A549 treated with AZD2906 at 1 μM for 4 hours (cell line): ENCODE measurements around the gene PNP. TPM values are rescaled to one million over a fixed set of nuclear protein-coding genes. Genes with fewer than 3 reads are reported as not detected.

Experiments used
- total RNA-seq: library from RNA; stranded (reverse); fragments of 200-300 nt; extraction: Qiagen RNA extraction; gene quantifications from 5 replicates; pipeline ENCODE4 v1.2.3, GENCODE V29; 2022

PNP gene
- 130 to 158 TPM (median 135 TPM) in 5 replicates for total RNA-seq

GRCh38 chr14:20469242-20469889, at the start of gene PNP:
TSS of gene PNP (plus strand) at chr14:20469406. CDS start at chr14:20469525, 119 bp downstream.

DNA sequence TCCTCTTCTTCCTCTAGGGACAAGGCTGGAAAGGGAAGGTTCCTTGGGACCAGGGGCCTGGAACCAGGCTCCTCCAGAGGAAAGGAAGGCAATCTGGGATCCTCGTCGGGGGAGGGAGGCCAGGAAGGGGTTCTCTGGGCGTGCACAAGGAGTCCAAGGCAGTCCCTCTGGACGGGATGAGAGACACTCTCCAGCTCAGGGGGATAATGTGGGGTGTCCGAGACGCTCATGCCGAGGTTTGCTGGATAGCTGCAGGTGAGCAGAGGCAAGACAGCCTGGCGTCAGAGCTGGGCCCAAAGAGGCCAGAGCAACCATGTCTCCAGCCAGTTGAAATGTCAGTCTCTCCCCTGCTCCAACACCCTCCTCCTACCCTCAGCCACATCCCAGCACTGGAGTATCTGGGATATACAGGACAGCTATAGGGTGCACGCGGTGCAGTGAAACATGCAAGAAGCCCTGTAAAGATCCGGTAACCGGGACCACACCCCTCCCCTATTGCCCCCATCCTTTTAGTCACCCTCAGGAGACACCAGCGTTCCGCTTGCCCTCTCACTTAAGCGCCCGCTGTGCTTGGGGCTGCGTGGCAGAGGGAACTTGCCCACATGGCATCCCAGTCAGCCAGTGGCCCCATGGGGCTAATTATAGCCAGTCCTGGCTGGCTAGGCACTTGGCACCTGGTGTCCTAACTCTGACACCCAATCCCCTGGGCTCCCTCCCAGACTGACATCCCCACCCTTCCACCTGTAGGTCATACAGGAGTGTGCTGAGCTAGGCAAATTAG, 33.4 kb upstream of the PNP start, which contains the start of gene KLHL33:
KLHL33 (minus strand) TSS at position 585 of the 781 bp plus-strand sequence; CDS start at position 230, 355 bp downstream.

GRCh38 chr14:20454516-20455354, 14.5 kb upstream of the PNP start, which contains the start of the genes APEX1 and OSGEP:
TSS of gene APEX1 (plus strand) at chr14:20455226. CDS start at chr14:20455646, 420 bp downstream.
TSS of gene OSGEP (minus strand) at chr14:20454812. CDS start at chr14:20454683, 129 bp downstream.

DNA sequence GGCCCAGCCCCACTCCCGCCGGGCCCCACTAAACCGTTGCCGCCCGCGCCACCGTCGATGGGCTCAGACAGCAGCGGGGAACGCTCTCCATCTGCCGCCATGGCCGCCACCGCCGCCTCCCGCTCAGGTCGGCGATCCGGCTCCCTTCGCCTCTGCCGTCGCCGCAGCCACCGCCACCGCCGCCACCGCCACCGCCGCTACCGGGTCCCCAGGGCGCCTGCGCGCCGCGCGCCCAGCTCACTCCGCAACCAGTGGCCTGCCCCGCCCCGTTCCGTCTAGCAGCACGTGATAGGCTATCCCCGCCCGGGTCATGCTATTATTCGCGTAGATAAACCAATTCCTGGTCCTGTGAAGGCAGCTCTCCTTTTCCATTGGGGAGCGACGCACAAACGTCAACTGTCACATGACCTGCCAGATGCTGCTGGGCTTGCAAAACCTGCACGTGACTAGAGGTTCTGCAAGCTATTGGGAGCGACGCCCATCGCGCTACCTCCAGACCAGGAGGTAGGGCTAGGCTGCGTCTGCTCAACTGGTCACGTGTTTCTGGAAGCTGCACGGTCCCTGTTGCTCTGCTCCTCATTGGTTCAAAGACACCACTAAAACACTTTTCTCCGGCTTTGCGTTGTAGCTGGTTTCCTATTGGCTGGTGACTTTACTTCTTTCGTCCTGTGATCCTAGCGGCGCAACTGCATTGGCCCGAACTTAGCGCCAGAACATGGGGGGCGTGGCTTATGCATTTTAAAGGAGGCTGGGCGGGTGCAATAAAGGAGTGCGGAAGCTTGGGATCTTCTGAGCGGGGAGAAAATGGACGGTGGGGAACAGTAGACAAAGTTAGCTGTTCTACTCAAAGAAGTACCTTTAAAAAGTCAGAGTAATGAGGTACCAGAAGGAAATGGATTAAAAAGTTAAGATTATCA, 7.7 kb upstream of the PNP start, which contains the start of gene PIP4P1:
PIP4P1 (minus strand) TSS at position 210 of the 917 bp plus-strand sequence; CDS start at position 101, 109 bp downstream.

Other genes starting within 250 kb of the PNP start
- gene OR11H6, start 245.7 kb upstream of the PNP start, total RNA-seq: not detected in 5 replicates
- gene OR11H7, start 240.4 kb upstream of the PNP start, total RNA-seq: not detected in 5 replicates
- not detected in 5 replicates for gene OR11H4, start 230.1 kb upstream of the PNP start, total RNA-seq
- 15.5 to 26.0 TPM (median 17.3 TPM) in 5 replicates for gene TTC5, start 163.5 kb upstream of the PNP start, total RNA-seq
- 35.9 to 43.6 TPM (median 38.6 TPM) in 5 replicates for gene CCNB1IP1, start 136.1 kb upstream of the PNP start, total RNA-seq
- 17.3 to 21.2 TPM (median 18.9 TPM) in 5 replicates for gene PARP2, start 125.8 kb upstream of the PNP start, total RNA-seq
- gene TEP1, start 55.9 kb upstream of the PNP start, total RNA-seq: 8.7 to 9.7 TPM (median 9.3 TPM) in 5 replicates
- gene KLHL33, start 33.2 kb upstream of the PNP start, total RNA-seq: 0.01 to 0.03 TPM (median 0.02 TPM) in 4 of 5 replicates, not detected in the other
- gene OSGEP, start 14.6 kb upstream of the PNP start, total RNA-seq: 23.5 to 26.9 TPM (median 24.8 TPM) in 5 replicates
- 252 to 268 TPM (median 254 TPM) in 5 replicates for gene APEX1, start 14.2 kb upstream of the PNP start, total RNA-seq
- 26.9 to 38.5 TPM (median 31.7 TPM) in 5 replicates for gene PIP4P1, start 8.0 kb upstream of the PNP start, total RNA-seq
- 0.13 to 0.39 TPM (median 0.25 TPM) in 5 replicates for gene RNASE10, start 36.1 kb downstream of the PNP start, total RNA-seq
- gene RNASE9, start 91.6 kb downstream of the PNP start, total RNA-seq: not detected in 5 replicates
- gene RNASE11, start 118.6 kb downstream of the PNP start, total RNA-seq: not detected in 5 replicates
- not detected in 5 replicates for gene RNASE12, start 122.0 kb downstream of the PNP start, total RNA-seq
- not detected in 5 replicates for gene OR6S1, start 172.3 kb downstream of the PNP start, total RNA-seq
- gene RNASE4, start 215.2 kb downstream of the PNP start, total RNA-seq: 4.6 to 9.5 TPM (median 8.4 TPM) in 5 replicates
- 10.0 to 12.2 TPM (median 11.2 TPM) in 5 replicates for gene ANG, start 219.4 kb downstream of the PNP start, total RNA-seq